Uterus (tissue), 2 donors: Measurements from ENCODE around the gene HOOK2.

Experiments used
- CTCF ChIP-seq, 4 experiments: fragments of 200-600 bp in 2 of 4; fragments of 450-650 bp in 2 of 4; sonication (generic) in 2 of 4; IDR thresholded peaks; one replicate each; pipeline ENCODE4 v1.5.1; 2016 to 2019; ENCODE audit warnings: antibody characterized with exemption in 4 of 4, mild to moderate bottlenecking in 2 of 4, moderate library complexity in 1 of 4
- POLR2A ChIP-seq, 2 donors: fragments of 450-650 bp; IDR thresholded peaks; one replicate each; pipeline ENCODE4 v1.6.1; 2016; ENCODE audit warnings: antibody characterized with exemption in 2 of 2, mild to moderate bottlenecking in 1 of 2, moderate library complexity in 1 of 2

- no peak for TF ChIP-seq CTCF (IDR thresholded peaks at IDR 0.05)
- TF ChIP-seq POLR2A (IDR thresholded peaks at IDR 0.05) = no peak
These were observed 25.6 kb upstream of the HOOK2 start for GRCh38 chr19:12800923-12801465.
